ENCODE measurements around the gene OLFML2A.

The OLFML2A gene

GRCh38 chr9:124855944-124856765, 79.2 kb downstream of the OLFML2A start:
- peak; percentile 33 to 53 for DNase-seq

- no peak for DNase-seq
Measured at GRCh38 chr9:124857533-124858162, 80.7 kb downstream of the OLFML2A start.

- DNase-seq: no peak
Measured at GRCh38 chr9:124858330-124859046, 81.6 kb downstream of the OLFML2A start.

- DNase-seq: no peak
Measured at GRCh38 chr9:124859803-124860581, 83.1 kb downstream of the OLFML2A start.

- no peak for DNase-seq
Measured at GRCh38 chr9:124860582-124861341, 83.8 kb downstream of the OLFML2A start.

- DNase-seq: peak; percentile 94 to 96
Measured at GRCh38 chr9:124861342-124862229, 84.7 kb downstream of the OLFML2A start, which contains the start of the genes ARPC5L and RPL35. Gene ARPC5L, plus strand, starts transcription at chr9:124862130. Its CDS starts 7,161 bp downstream, at chr9:124869291. Gene RPL35, minus strand, starts transcription at chr9:124861957. Its CDS starts 45 bp downstream, at chr9:124861912.

- no peak for DNase-seq
Measured at GRCh38 chr9:124863371-124863871, 86.5 kb downstream of the OLFML2A start.
